ENCODE data around the gene QRICH1. TPM values are rescaled to one million over a fixed set of nuclear protein-coding genes. Genes with fewer than 3 reads are reported as not detected.

Gene QRICH1
- total and polyA plus RNA-seq, 2 of the 13 experiments (the other 11 are each of a cell fraction or from before 2014, with no cell fraction given), result 52.6 to 102 TPM

GRCh38 chr3:49120438-49121131 is 26.7 kb upstream of the QRICH1 start, which contains the start of gene USP19 (continued):
- TF ChIP-seq ZNF567 (CRISPR knock-in tag; IDR thresholded peaks at IDR 0.05; ENCODE audit: borderline replicate concordance), result no peak; the same call in 1 of the 2 replicates
- TF ChIP-seq NR2F6 (IDR thresholded peaks at IDR 0.05), result no peak
- 0 out of 2 replicates have a peak, but pooled peaks have one; percentile 13 for TF ChIP-seq NR2F6 (CRISPR knock-in tag; IDR thresholded peaks at IDR 0.05)
- TF ChIP-seq DDIT3 (CRISPR knock-in tag; IDR thresholded peaks at IDR 0.05), result no peak
- no peak for TF ChIP-seq RORA (CRISPR knock-in tag; IDR thresholded peaks at IDR 0.05)
- no peak for TF ChIP-seq MTA3 (CRISPR knock-in tag; IDR thresholded peaks at IDR 0.05)
- TF ChIP-seq NCOA5 (CRISPR knock-in tag; IDR thresholded peaks at IDR 0.05), result no peak
- peak; percentile 47 for TF ChIP-seq ATF3 (CRISPR knock-in tag; IDR thresholded peaks at IDR 0.05)
- TF ChIP-seq FOXP1 (IDR thresholded peaks at IDR 0.05), result no peak
- TF ChIP-seq FOXP1 (CRISPR knock-in tag; IDR thresholded peaks at IDR 0.05), result no peak
- TF ChIP-seq CSRNP2 (CRISPR knock-in tag; conservative IDR thresholded peaks at IDR 0.05; ENCODE audit: low read depth), result no peak
- TF ChIP-seq E2F1 (CRISPR knock-in tag; IDR thresholded peaks at IDR 0.05), result peak; percentile 48; the same call in 1 of the 2 replicates
- TF ChIP-seq NFIC (IDR thresholded peaks at IDR 0.05; ENCODE audit: low read length), result no peak
- TF ChIP-seq ZNF335 (CRISPR knock-in tag; IDR thresholded peaks at IDR 0.05), result peak; percentile 35; the same call in 1 of the 2 replicates
- peak; percentile 97 for TF ChIP-seq HDAC1 (CRISPR knock-in tag; IDR thresholded peaks at IDR 0.05)
- TF ChIP-seq ATM (IDR thresholded peaks at IDR 0.05; ENCODE audit: borderline replicate concordance), result no peak
- no peak for TF ChIP-seq NR1H2 (CRISPR knock-in tag; IDR thresholded peaks at IDR 0.05; ENCODE audit: borderline replicate concordance, low read depth)
- peak; percentile 50; the same call in 1 of the 2 replicates for TF ChIP-seq SMAD1 (CRISPR knock-in tag; IDR thresholded peaks at IDR 0.05; ENCODE audit: borderline replicate concordance, low read depth)
- TF ChIP-seq NFE2L1 (CRISPR knock-in tag; IDR thresholded peaks at IDR 0.05; ENCODE audit: borderline replicate concordance), result no peak
- TF ChIP-seq JUND (CRISPR knock-in tag; IDR thresholded peaks at IDR 0.05), result no peak
- no peak for TF ChIP-seq CBX2 (IDR thresholded peaks at IDR 0.05; ENCODE audit: low read depth, low read length)
- no peak for TF ChIP-seq CBX2 (CRISPR knock-in tag; IDR thresholded peaks at IDR 0.05; ENCODE audit: low read depth)
- TF ChIP-seq ZNF30 (CRISPR knock-in tag; IDR thresholded peaks at IDR 0.05), result no peak
- TF ChIP-seq ZNF724P (CRISPR knock-in tag; IDR thresholded peaks at IDR 0.05; ENCODE audit: borderline replicate concordance), result peak; percentile 47; the same call in 1 of the 2 replicates
- TF ChIP-seq FOXO4 (CRISPR knock-in tag; conservative IDR thresholded peaks at IDR 0.05), result no peak
- peak; percentile 78; the same call in 1 of the 2 replicates for TF ChIP-seq MYC (CRISPR knock-in tag; IDR thresholded peaks at IDR 0.05; ENCODE audit: borderline replicate concordance)
- 0 out of 2 replicates have a peak, but pooled peaks have one; percentile 41 for TF ChIP-seq SIX4 (CRISPR knock-in tag; IDR thresholded peaks at IDR 0.05)
- TF ChIP-seq ATRX (CRISPR knock-in tag; IDR thresholded peaks at IDR 0.05; ENCODE audit: borderline replicate concordance), result no peak
- TF ChIP-seq ZNF776 (CRISPR knock-in tag; IDR thresholded peaks at IDR 0.05), result peak; percentile 81

Data from HepG2 (cell line).